ENCODE results near the gene TBXAS1. TPM values are rescaled to one million over a fixed set of nuclear protein-coding genes. Genes with fewer than 3 reads are reported as not detected.

The TBXAS1 gene
- total and polyA plus RNA-seq, 2 donors (not counting 3 experiments of a cell fraction or from before 2014, with no cell fraction given): 2.1 to 4.3 TPM

- DNase-seq (ENCODE audit: low read depth, low spot score) (no peak), FAIRE-seq (no peak)
- intact Hi-C loops (cut with micrococcal nuclease): no loop called here
- Histone ChIP-seq H2AFZ (ENCODE audit: low read depth, low read length) (no peak overlapping the region), H3K4me1 (ENCODE audit: control insufficient read depth, extremely low read depth, insufficient read depth, low read length) (peaks cover 32% of the 10 kb centered on the region), H3K9me1 (replicated peaks; ENCODE audit: control insufficient read depth, extremely low read depth, insufficient read depth, low read length) (no peaks in the 10 kb centered on the region), H3K9ac (replicated peaks; ENCODE audit: extremely low read depth, insufficient read depth, low read length) (no peak overlapping the region), H3K4me2 (ENCODE audit: insufficient read depth, low read length) (no peak overlapping the region), H3K4me3 (replicated peaks in 1 of 3; ENCODE audit: insufficient read depth in 1 of 3, low read depth in 1 of 3, low read length in 3 of 3) (no peak overlapping the region), H3K27ac (ENCODE audit: insufficient read depth, low read depth, low read length) (no peak overlapping the region), H4K20me1 (replicated peaks; ENCODE audit: control insufficient read depth, extremely low read depth, insufficient read depth, low read length) (no peaks in the 10 kb centered on the region), H3K36me3 (ENCODE audit: control insufficient read depth in 2 of 2, extremely low read depth in 1 of 2, insufficient read depth in 2 of 2, low read length in 2 of 2) (peaks cover 6 to 16% of the 10 kb centered on the region in 2 experiments), H3K9me3 (replicated peaks; ENCODE audit: control insufficient read depth, insufficient read depth, low read length) (no peaks in the 10 kb centered on the region), H3K27me3 (ENCODE audit: control insufficient read depth in 2 of 2, insufficient read depth in 2 of 2, low read length in 2 of 2) (no peaks in the 10 kb centered on the region), H3K79me2 (ENCODE audit: control insufficient read depth, insufficient read depth, low read length) (peaks cover 22% of the 10 kb centered on the region)
- TF ChIP-seq CTCF (IDR thresholded peaks at IDR 0.05; ENCODE audit: extremely low read depth in 1 of 2, insufficient read depth in 1 of 2, low read depth in 1 of 2, low read length in 2 of 2) (no peak), POLR2A (IDR thresholded peaks at IDR 0.05; ENCODE audit: low read depth, low read length) (no peak), FOS (IDR thresholded peaks at IDR 0.05; ENCODE audit: borderline replicate concordance, insufficient read depth, low read length) (no peak), MYC (IDR thresholded peaks at IDR 0.05; ENCODE audit: low read depth, low read length) (no peak), JUN (IDR thresholded peaks at IDR 0.05; ENCODE audit: borderline replicate concordance, insufficient read depth, insufficient read length, low read depth) (no peak), POLR2AphosphoS5 (IDR thresholded peaks at IDR 0.05; ENCODE audit: insufficient read depth, low read depth, low read length) (no peak), GATA2 (IDR thresholded peaks at IDR 0.05; ENCODE audit: insufficient read depth, insufficient read length, low read depth, low read length) (no peak)
- TF ChIP-seq, protein P1, sequence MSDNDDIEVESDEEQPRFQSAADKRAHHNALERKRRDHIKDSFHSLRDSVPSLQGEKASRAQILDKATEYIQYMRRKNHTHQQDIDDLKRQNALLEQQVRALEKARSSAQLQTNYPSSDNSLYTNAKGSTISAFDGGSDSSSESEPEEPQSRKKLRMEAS (IDR thresholded peaks at IDR 0.05; ENCODE audit: insufficient read depth, insufficient read length): no peak
- ChIA-PET POLR2A (no interaction called here), CTCF (interaction anchor here (1.7 kb wide), 1 partner anchor 25 kb away, joined by 6 read pairs; no protein-coding TSS in a partner anchor)
- dilution Hi-C loops (cut with MboI; ENCODE audit: extremely low pct_ligation_motif_present, low sequenced_read_pairs): no loop called here
- no TSS peak for BruUV-seq (replicated peaks)
These were observed 205.4 kb downstream of the TBXAS1 start for GRCh38 chr7:140034421-140034820.
